Activated CD4-positive, alpha-beta T cell treated with anti-CD3 and anti-CD28 coated beads for 36 hours (primary cell): ENCODE results near the gene MYBPHL. TPM values are rescaled to one million over a fixed set of nuclear protein-coding genes. Genes with fewer than 3 reads are reported as not detected.

Experiments used
- ATAC-seq: fragments of 200-7000 bp; cut with Tn5 transposase; one replicate; pipeline ENCODE4 v1.10.0; 2021; ENCODE audit warnings: mild to moderate bottlenecking, moderate library complexity
- CTCF ChIA-PET: fragments of 350-600 bp; sonication (Branson Sonifier 250); formaldehyde crosslinking; loops from one replicate; lab custom pipeline; 2021; ENCODE audit warnings: antibody characterized with exemption; lab: Charles Lee
- POLR2A ChIA-PET: fragments of 350-600 bp; sonication (Branson Sonifier 250); formaldehyde crosslinking; loops from one replicate; lab custom pipeline; 2021; ENCODE audit warnings: antibody characterized with exemption, inconsistent platforms; lab: Charles Lee
- DNase-seq: peaks from one replicate; pipeline ENCODE4 v3.0.0-alpha.2; 2020
- H3K27ac Mint-ChIP-seq: one replicate; pipeline ENCODE4 v1.8.0; 2021; ENCODE audit warnings: mixed read lengths
- H3K27me3 Mint-ChIP-seq: one replicate; pipeline ENCODE4 v1.8.0; 2021; ENCODE audit warnings: mixed read lengths
- H3K36me3 Mint-ChIP-seq: one replicate; pipeline ENCODE4 v1.8.0; 2021; ENCODE audit warnings: low read depth, mixed read lengths
- H3K4me1 Mint-ChIP-seq: one replicate; pipeline ENCODE4 v1.8.0; 2021; ENCODE audit warnings: mixed read lengths
- H3K4me3 Mint-ChIP-seq: one replicate; pipeline ENCODE4 v1.8.0; 2021; ENCODE audit warnings: mild to moderate bottlenecking, moderate library complexity, mixed read lengths
- H3K9me3 Mint-ChIP-seq: one replicate; pipeline ENCODE4 v1.8.0; 2021; ENCODE audit warnings: low read depth, mixed read lengths
- intact Hi-C, 2 experiments: fragments of 100-400 bp; cut with DNase I in 1 of 2; cut with micrococcal nuclease in 1 of 2; formaldehyde crosslinking; loops; one replicate each; pipeline versions ENCODE4 v1.14.2 to v1.15.1; 2022 to 2024; cut with DNase I, micrococcal nuclease
- total RNA-seq, 2 experiments: library from RNA; stranded (reverse); gene quantifications; one replicate each; pipeline ENCODE4 v1.2.3, GENCODE V29; 2021

MYBPHL gene
- not detected for total RNA-seq

DNA sequence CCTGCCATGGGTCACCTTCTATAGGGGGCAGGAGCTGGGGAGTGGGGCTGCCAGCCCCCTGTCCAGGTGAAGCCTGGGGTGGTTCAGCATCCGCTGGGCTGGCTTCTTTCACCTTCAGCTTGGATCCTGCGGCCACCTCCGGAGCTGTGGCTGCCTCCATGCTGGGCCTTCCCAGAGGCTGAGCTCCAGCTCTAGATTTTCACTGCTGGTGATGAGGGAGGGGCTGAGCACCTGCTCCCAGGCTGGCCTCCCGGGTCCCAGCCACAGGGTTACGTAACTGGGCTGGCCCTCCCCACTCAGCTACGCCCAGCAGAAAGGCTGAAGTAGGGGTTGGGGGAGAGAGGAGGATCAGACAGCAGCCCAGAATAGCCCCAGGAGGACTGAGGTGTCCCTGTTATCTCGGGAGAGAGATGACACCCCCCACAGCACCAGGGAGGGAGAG is at the start of gene MYBPHL:
MYBPHL (minus strand) TSS at position 180 of the 442 bp plus-strand sequence; CDS start at position 160, 20 bp downstream.
- Mint-ChIP-seq H3K4me1 (no peaks in the 10 kb centered on the region), H3K27me3 (no peaks in the 10 kb centered on the region), H3K9me3 (no peaks in the 10 kb centered on the region), H3K27ac (no peak within 1 kb of the TSS), H3K36me3 (no peaks in the 10 kb centered on the region), H3K4me3 (no peak within 1 kb of the TSS)
- ChIA-PET CTCF (interaction anchor here (0.6 to 1.5 kb wide), 4 partner anchors 29 to 185 kb away, joined by 3 to 6 read pairs (median 4); no protein-coding TSS in a partner anchor), POLR2A (interaction anchor here (0.6 kb wide), 1 partner anchor 118 kb away, joined by 4 read pairs; no protein-coding TSS in a partner anchor)
- ATAC-seq (no peak), DNase-seq (no peak)
- intact Hi-C loops = loop anchor here in 1 of 2 experiments (5.0 kb wide), 1 partner anchor 45 kb away; no protein-coding TSS in a partner anchor

GRCh38 chr1:109356505-109356904 is 49.7 kb upstream of the MYBPHL start:
- intact Hi-C loops = loop anchor here in 1 of 2 experiments (5.0 kb wide), 1 partner anchor 54 kb away; no protein-coding TSS in a partner anchor
- CTCF ChIA-PET = interaction anchor here (1.2 to 1.4 kb wide), 2 partner anchors 14 to 42 kb away, joined by 3 to 6 read pairs; no protein-coding TSS in a partner anchor
- no peak for ATAC-seq
- Mint-ChIP-seq H3K4me1 (no peaks in the 10 kb centered on the region), H3K27me3 (peaks cover 2% of the 10 kb centered on the region), H3K27ac (no peak overlapping the region), H3K9me3 (no peaks in the 10 kb centered on the region), H3K36me3 (no peaks in the 10 kb centered on the region), H3K4me3 (no peak overlapping the region)
- POLR2A ChIA-PET = no interaction called here
- DNase-seq = no peak

DNA sequence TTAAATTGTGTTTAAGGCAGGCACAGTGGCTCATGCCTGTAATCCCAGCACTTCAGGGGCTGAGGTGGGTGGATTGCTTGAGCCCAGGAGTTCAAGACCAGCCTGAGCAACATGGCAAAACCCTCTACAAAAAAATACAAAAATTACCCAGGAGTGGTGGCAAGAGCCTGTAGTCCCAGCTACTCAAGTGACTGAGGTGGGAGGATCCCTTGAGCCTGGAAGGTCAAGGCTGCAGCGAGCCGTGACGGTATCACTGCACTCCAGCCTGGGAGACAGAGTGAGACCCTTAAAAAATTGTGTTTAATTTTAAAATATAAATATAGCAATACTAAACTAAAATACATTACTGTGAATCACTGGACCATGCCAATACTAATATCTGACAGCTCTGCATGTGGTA is 48.1 kb upstream of the MYBPHL start:
- no peak overlapping the region for H3K4me3 Mint-ChIP-seq
- intact Hi-C loops = loop anchor here (5.0 kb wide), 2 partner anchors 48 to 53 kb away; partner anchors contain the start of gene MYBPHL (in 1 of the 2)
- ATAC-seq (no peak), DNase-seq (no peak)
- ChIA-PET POLR2A (no interaction called here), CTCF (interaction anchor here (0.6 to 1.4 kb wide), 2 partner anchors 40 to 44 kb away, joined by 3 to 6 read pairs; no protein-coding TSS in a partner anchor)
- H3K9me3 Mint-ChIP-seq = no peaks in the 10 kb centered on the region
- no peaks in the 10 kb centered on the region for H3K4me1 Mint-ChIP-seq
- no peaks in the 10 kb centered on the region for H3K36me3 Mint-ChIP-seq
- no peak overlapping the region for H3K27ac Mint-ChIP-seq
- H3K27me3 Mint-ChIP-seq = peaks cover 2% of the 10 kb centered on the region

- ChIA-PET POLR2A (interaction anchor here (0.6 to 1.0 kb wide), 2 partner anchors 16 to 427 kb away, joined by 5 read pairs; no protein-coding TSS in a partner anchor), CTCF (interaction anchor here (1.0 to 1.5 kb wide), 2 partner anchors 9 to 28 kb away, joined by 3 to 5 read pairs; no protein-coding TSS in a partner anchor)
- Mint-ChIP-seq H3K27ac (no peak overlapping the region), H3K4me1 (no peaks in the 10 kb centered on the region), H3K9me3 (no peaks in the 10 kb centered on the region), H3K36me3 (no peaks in the 10 kb centered on the region), H3K27me3 (peaks cover 2% of the 10 kb centered on the region), H3K4me3 (no peak overlapping the region)
- intact Hi-C loops = loop anchor here in 1 of 2 experiments (5.0 kb wide), 1 partner anchor 44 kb away; the partner anchor contains the start of gene MYBPHL
- ATAC-seq = no peak
- no peak for DNase-seq
Observed at GRCh38 chr1:109351457-109351856, 44.6 kb upstream of the MYBPHL start.

DNA sequence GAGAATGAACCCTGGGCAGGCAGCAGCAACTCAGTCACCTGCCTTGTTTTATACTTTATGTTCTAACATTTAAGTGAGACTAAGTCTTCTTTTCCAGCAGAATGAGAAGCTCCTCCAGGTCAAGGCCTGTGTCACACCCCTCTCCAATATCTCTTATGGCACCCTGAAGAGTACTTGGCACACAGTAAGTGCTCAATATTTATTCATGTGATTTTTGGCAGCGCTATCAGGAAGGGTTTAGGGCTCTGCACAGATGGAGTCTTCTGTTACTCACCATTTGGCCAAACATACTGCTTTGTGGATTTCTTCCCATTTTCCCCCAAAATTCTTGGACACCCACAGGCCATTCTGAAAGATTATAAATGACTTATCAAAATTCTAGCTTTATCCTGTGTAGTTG is 43.8 kb upstream of the MYBPHL start:
- Mint-ChIP-seq H3K4me1 (no peaks in the 10 kb centered on the region), H3K9me3 (no peaks in the 10 kb centered on the region), H3K36me3 (no peaks in the 10 kb centered on the region), H3K27me3 (peaks cover 2% of the 10 kb centered on the region), H3K27ac (no peak overlapping the region), H3K4me3 (no peak overlapping the region)
- ATAC-seq = no peak
- intact Hi-C loops = loop anchor here in 1 of 2 experiments (5.0 kb wide), 1 partner anchor 43 kb away; the partner anchor contains the start of gene MYBPHL
- CTCF ChIA-PET = no interaction called here
- POLR2A ChIA-PET = interaction anchor here (1.0 kb wide), 1 partner anchor 15 kb away, joined by 5 read pairs; no protein-coding TSS in a partner anchor
- no peak for DNase-seq

- CTCF ChIA-PET = no interaction called here
- intact Hi-C loops = loop anchor here in 1 of 2 experiments (5.0 kb wide), 1 partner anchor 43 kb away; the partner anchor contains the start of gene MYBPHL
- H3K4me3 Mint-ChIP-seq = no peak overlapping the region
- peaks cover 2% of the 10 kb centered on the region for H3K27me3 Mint-ChIP-seq
- POLR2A ChIA-PET = no interaction called here
- no peaks in the 10 kb centered on the region for H3K36me3 Mint-ChIP-seq
- H3K27ac Mint-ChIP-seq = no peak overlapping the region
- no peaks in the 10 kb centered on the region for H3K9me3 Mint-ChIP-seq
- no peak for DNase-seq
- no peaks in the 10 kb centered on the region for H3K4me1 Mint-ChIP-seq
- no peak for ATAC-seq
Observed at GRCh38 chr1:109350182-109350581, 43.4 kb upstream of the MYBPHL start.

DNA sequence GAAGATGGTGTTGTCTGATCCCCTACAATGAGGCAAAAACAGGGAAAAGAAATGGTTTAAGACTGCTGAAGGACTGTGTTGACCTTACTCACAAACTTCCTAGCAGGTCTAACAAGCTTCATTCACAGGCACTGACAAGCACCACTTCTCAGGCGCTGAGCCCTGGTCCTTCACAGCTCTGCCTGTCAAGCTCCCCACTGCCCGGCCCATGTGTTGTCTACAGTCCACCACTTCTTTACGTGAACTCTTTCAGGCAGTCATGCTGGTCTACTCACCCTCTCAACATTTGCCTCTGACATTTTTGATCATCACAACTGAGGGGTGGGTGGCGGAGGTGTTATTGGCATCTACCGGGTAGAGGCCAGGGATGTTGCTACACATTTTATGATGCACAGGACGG is 40.7 kb upstream of the MYBPHL start:
- CTCF ChIA-PET = no interaction called here
- H3K4me1 Mint-ChIP-seq = no peaks in the 10 kb centered on the region
- ATAC-seq (no peak), DNase-seq (no peak)
- no peaks in the 10 kb centered on the region for H3K9me3 Mint-ChIP-seq
- POLR2A ChIA-PET = no interaction called here
- no peaks in the 10 kb centered on the region for H3K27me3 Mint-ChIP-seq
- no peaks in the 10 kb centered on the region for H3K36me3 Mint-ChIP-seq
- H3K4me3 Mint-ChIP-seq = no peak overlapping the region
- intact Hi-C loops = no loop called here
- H3K27ac Mint-ChIP-seq = no peak overlapping the region

GRCh38 chr1:109341944-109342930 is 35.4 kb upstream of the MYBPHL start:
- Mint-ChIP-seq H3K4me1 (no peaks in the 10 kb centered on the region), H3K27me3 (no peaks in the 10 kb centered on the region), H3K4me3 (no peak overlapping the region), H3K9me3 (no peaks in the 10 kb centered on the region), H3K36me3 (no peaks in the 10 kb centered on the region), H3K27ac (no peak overlapping the region)
- intact Hi-C loops = no loop called here
- DNase-seq = no peak
- POLR2A ChIA-PET = no interaction called here
- CTCF ChIA-PET = interaction anchor here (0.6 to 1.9 kb wide), 3 partner anchors 10 to 60 kb away, joined by 3 to 6 read pairs (median 3); no protein-coding TSS in a partner anchor
- ATAC-seq = no peak

- ChIA-PET POLR2A (no interaction called here), CTCF (no interaction called here)
- DNase-seq (no peak), ATAC-seq (no peak)
- no peaks in the 10 kb centered on the region for H3K9me3 Mint-ChIP-seq
- no peaks in the 10 kb centered on the region for H3K36me3 Mint-ChIP-seq
- no peaks in the 10 kb centered on the region for H3K27me3 Mint-ChIP-seq
- no peak overlapping the region for H3K27ac Mint-ChIP-seq
- intact Hi-C loops = no loop called here
- no peak overlapping the region for H3K4me3 Mint-ChIP-seq
- no peaks in the 10 kb centered on the region for H3K4me1 Mint-ChIP-seq
Observed at GRCh38 chr1:109338608-109339007, 31.8 kb upstream of the MYBPHL start.

GRCh38 chr1:109338091-109338490 is 31.3 kb upstream of the MYBPHL start:
- intact Hi-C loops = no loop called here

GRCh38 chr1:109335091-109335490 is 28.3 kb upstream of the MYBPHL start:
- DNase-seq = no peak
- no peaks in the 10 kb centered on the region for H3K4me1 Mint-ChIP-seq
- H3K36me3 Mint-ChIP-seq = peaks cover 6% of the 10 kb centered on the region
- POLR2A ChIA-PET = interaction anchor here (0.6 to 0.7 kb wide), 2 partner anchors 16 to 209 kb away, joined by 3 to 5 read pairs; no protein-coding TSS in a partner anchor
- peaks cover 15% of the 10 kb centered on the region for H3K9me3 Mint-ChIP-seq
- no peak overlapping the region for H3K27ac Mint-ChIP-seq
- H3K4me3 Mint-ChIP-seq = no peak overlapping the region
- ATAC-seq = no peak
- intact Hi-C loops = no loop called here
- CTCF ChIA-PET = interaction anchor here (1.3 kb wide), 1 partner anchor 24 kb away, joined by 3 read pairs; no protein-coding TSS in a partner anchor
- no peaks in the 10 kb centered on the region for H3K27me3 Mint-ChIP-seq

More at GRCh38 chr1:109338091-109338490, 31.3 kb upstream of the MYBPHL start:
- ChIA-PET POLR2A (no interaction called here), CTCF (no interaction called here)
- H3K4me3 Mint-ChIP-seq = no peak overlapping the region
- H3K36me3 Mint-ChIP-seq = no peaks in the 10 kb centered on the region
- H3K27me3 Mint-ChIP-seq = no peaks in the 10 kb centered on the region
- DNase-seq (no peak), ATAC-seq (no peak)
- no peaks in the 10 kb centered on the region for H3K4me1 Mint-ChIP-seq
- H3K9me3 Mint-ChIP-seq = peaks cover 2% of the 10 kb centered on the region
- no peak overlapping the region for H3K27ac Mint-ChIP-seq
